ENCODE results near the gene STKLD1.
"Not testable (repeated sequence)": the region's sequence is repeated elsewhere in the genome, so short reads cannot be mapped to it uniquely, and the experiment has no call there.

The STKLD1 gene

DNA sequence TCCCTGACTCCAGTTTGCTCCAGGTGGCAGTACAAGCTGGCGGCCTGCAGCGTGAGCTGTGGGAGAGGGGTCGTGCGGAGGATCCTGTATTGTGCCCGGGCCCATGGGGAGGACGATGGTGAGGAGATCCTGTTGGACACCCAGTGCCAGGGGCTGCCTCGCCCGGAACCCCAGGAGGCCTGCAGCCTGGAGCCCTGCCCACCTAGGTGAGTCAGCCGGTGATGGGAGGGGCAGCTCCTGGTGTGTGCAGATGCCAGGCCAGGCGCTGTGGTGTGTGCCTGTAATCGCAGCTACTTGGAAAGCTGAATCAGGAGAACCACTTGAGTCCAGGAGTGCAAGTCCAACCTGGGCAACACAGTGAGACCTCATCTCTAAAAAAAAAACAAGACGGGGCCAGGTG is 73.6 kb downstream of the STKLD1 start:
- DNase-seq, result no peak

DNA sequence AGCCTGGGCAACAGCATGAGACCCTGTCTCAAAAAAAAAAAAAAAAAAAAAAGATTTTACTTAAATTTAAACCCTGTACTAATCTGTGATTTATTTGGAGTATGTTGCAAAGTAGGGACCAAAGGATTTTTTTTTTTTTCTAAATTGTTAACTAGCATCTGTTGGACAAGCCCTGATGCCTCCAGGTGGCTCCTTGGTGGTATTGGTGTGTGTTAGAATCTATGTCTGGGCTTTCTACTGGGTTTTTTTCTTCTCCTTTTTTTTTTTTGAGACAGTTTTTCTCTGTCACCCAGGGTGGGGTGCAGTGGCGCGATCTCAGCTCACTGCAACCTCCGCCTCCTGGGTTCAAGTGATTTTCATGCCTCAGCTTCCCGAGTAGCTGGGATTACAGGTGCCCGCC is 75.7 kb downstream of the STKLD1 start:
- not testable (repeated sequence) for DNase-seq

DNA sequence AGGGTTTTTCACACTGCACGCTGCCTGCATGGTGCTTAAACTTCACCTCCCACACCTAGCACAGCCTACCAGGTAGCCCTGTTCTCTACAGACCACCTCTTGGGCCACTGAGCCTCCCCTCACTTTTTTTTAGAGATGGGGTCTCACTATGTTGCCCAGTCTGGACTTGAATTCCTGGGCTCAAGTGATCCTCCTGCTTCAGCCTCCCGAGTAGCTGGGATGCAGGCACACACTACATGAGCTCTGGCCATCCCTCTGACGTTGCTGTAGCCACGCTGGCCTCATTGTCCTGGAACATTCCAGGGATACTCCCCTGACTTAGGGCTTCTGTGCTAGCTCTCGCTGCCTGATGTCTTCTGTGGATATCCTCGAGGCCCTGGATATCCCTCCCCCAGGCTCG is 76.4 kb downstream of the STKLD1 start:
- no peak for DNase-seq

DNA sequence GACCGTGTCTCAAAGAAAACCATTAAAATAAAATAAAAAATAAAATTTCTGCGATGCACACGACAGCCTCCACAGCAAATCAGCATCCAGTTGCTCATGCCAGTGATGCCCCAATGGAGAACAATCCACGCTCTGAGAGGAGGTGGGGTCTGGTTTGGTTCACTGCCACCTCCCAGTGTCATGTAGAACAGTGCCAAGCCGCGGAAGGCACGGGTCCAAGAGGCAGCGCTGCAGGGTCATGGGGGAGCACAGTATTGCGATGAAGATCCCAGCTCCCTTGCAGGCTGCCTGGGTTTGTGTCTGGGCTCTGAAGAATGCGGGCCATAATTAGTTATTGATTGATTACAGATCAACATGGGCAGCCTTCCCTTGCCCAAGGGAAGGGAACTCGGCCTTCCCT is 77.5 kb downstream of the STKLD1 start:
- DNase-seq, result no peak

DNA sequence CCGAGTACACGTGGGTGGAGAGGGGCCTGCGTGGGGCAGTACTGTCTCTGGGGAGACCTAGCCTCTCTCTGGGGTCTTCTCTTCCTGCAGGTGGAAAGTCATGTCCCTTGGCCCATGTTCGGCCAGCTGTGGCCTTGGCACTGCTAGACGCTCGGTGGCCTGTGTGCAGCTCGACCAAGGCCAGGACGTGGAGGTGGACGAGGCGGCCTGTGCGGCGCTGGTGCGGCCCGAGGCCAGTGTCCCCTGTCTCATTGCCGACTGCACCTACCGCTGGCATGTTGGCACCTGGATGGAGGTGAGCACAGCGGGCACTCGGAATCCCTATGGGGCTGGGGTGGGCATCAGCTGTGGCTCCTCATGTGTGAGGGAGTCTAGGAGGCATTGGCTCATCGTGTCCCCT is 78.2 kb downstream of the STKLD1 start:
- no peak for DNase-seq

DNA sequence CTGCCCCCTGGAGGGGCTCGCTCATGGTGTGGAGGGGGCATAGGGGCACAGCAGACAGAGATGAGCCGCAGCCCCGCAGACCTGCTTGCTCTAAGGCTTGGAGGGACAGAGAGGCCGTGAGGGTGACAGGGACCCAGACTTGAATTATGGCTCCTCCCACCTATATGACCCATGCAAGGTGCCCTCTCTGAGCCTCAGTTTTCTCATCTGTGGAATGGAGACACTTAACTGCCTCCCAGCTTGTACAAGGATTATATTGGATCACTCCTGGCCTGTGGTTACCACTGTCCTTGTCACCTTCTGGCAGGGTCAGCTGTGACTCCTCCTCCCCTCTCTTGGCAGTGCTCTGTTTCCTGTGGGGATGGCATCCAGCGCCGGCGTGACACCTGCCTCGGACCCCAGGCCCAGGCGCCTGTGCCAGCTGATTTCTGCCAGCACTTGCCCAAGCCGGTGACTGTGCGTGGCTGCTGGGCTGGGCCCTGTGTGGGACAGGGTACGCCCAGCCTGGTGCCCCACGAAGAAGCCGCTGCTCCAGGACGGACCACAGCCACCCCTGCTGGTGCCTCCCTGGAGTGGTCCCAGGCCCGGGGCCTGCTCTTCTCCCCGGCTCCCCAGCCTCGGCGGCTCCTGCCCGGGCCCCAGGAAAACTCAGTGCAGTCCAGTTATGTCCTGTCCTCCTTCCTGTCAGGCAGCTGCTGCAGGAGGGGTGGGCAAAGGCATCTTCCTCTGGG is 78.9 kb downstream of the STKLD1 start:
- no peak for DNase-seq
